Measurements from ENCODE around the gene GRID1. TPM values are rescaled to one million over a fixed set of nuclear protein-coding genes. Genes with fewer than 3 reads are reported as not detected.
"Not testable (repeated sequence)": the region's sequence is repeated elsewhere in the genome, so short reads cannot be mapped to it uniquely, and the experiment has no call there.

GRID1 gene
- total RNA-seq, 1 donor from 2014 or later = 0.60 TPM

GRCh38 chr10:86390337-86391120 lies 23.9 kb upstream of the GRID1 start:
- peaks cover 26% of the 10 kb centered on the region for H3K27me3 Mint-ChIP-seq (ENCODE audit: low read depth)
- H3K36me3 Mint-ChIP-seq (ENCODE audit: low read depth) = peaks cover 3% of the 10 kb centered on the region
- no peaks in the 10 kb centered on the region for H3K9me3 Mint-ChIP-seq (ENCODE audit: low read depth)
- H3K4me1 Mint-ChIP-seq (ENCODE audit: low read depth) = peaks cover 3% of the 10 kb centered on the region
- H3K4me3 Mint-ChIP-seq (ENCODE audit: unreplicated experiment) = no peak overlapping the region
- DNase-seq (ENCODE audit: low spot score) = no peak
- TF ChIP-seq CTCF (IDR thresholded peaks at IDR 0.05) = no peak
- H3K27ac Mint-ChIP-seq (ENCODE audit: unreplicated experiment) = no peak overlapping the region

GRCh38 chr10:86389441-86390193 lies 23.0 kb upstream of the GRID1 start:
- H3K27me3 Mint-ChIP-seq (ENCODE audit: low read depth) = peaks cover 32% of the 10 kb centered on the region
- no peaks in the 10 kb centered on the region for H3K9me3 Mint-ChIP-seq (ENCODE audit: low read depth)
- H3K4me3 Mint-ChIP-seq (ENCODE audit: unreplicated experiment) = peak overlapping the region; percentile 59
- TF ChIP-seq CTCF (IDR thresholded peaks at IDR 0.05) = peak; percentile 34
- H3K27ac Mint-ChIP-seq (ENCODE audit: unreplicated experiment) = no peak overlapping the region
- peaks cover 3% of the 10 kb centered on the region for H3K4me1 Mint-ChIP-seq (ENCODE audit: low read depth)
- no peak for DNase-seq (ENCODE audit: low spot score)
- peaks cover 3% of the 10 kb centered on the region for H3K36me3 Mint-ChIP-seq (ENCODE audit: low read depth)

GRCh38 chr10:86389109-86389440 lies 22.5 kb upstream of the GRID1 start:
- not testable (repeated sequence) for H3K36me3 Mint-ChIP-seq (ENCODE audit: low read depth); DNase-seq (ENCODE audit: low spot score); H3K27ac Mint-ChIP-seq (ENCODE audit: unreplicated experiment); H3K4me1 Mint-ChIP-seq (ENCODE audit: low read depth); H3K9me3 Mint-ChIP-seq (ENCODE audit: low read depth)
- Mint-ChIP-seq H3K27me3 (ENCODE audit: low read depth) (peaks cover 34% of the 10 kb centered on the region), H3K4me3 (ENCODE audit: unreplicated experiment) (peak overlapping the region; percentile 59)

GRCh38 chr10:86388119-86388704 lies 21.6 kb upstream of the GRID1 start:
- Mint-ChIP-seq H3K9me3 (ENCODE audit: low read depth) (peaks cover 4% of the 10 kb centered on the region), H3K27ac (ENCODE audit: unreplicated experiment) (no peak overlapping the region), H3K36me3 (ENCODE audit: low read depth) (peaks cover 5% of the 10 kb centered on the region), H3K27me3 (ENCODE audit: low read depth) (peaks cover 38% of the 10 kb centered on the region), H3K4me3 (ENCODE audit: unreplicated experiment) (no peak overlapping the region), H3K4me1 (ENCODE audit: low read depth) (peaks cover 3% of the 10 kb centered on the region)
- no peak for TF ChIP-seq CTCF (IDR thresholded peaks at IDR 0.05)
- DNase-seq (ENCODE audit: low spot score) = no peak

GRCh38 chr10:86387178-86387794 lies 20.7 kb upstream of the GRID1 start:
- Mint-ChIP-seq H3K27ac (ENCODE audit: unreplicated experiment) (no peak overlapping the region), H3K9me3 (ENCODE audit: low read depth) (peaks cover 4% of the 10 kb centered on the region), H3K27me3 (ENCODE audit: low read depth) (peaks cover 38% of the 10 kb centered on the region), H3K4me3 (ENCODE audit: unreplicated experiment) (no peak overlapping the region), H3K4me1 (ENCODE audit: low read depth) (peaks cover 3% of the 10 kb centered on the region), H3K36me3 (ENCODE audit: low read depth) (peaks cover 5% of the 10 kb centered on the region)
- no peak for TF ChIP-seq CTCF (IDR thresholded peaks at IDR 0.05)
- no peak for DNase-seq (ENCODE audit: low spot score)
